DMS 273 (cell line): Measurements from ENCODE around the gene KAT2B.

Experiments
- DNase-seq: peaks from one replicate; lab custom pipeline; 2025; ENCODE audit not compliant: unreplicated experiment; lab: John Stamatoyannopoulos, UW

The KAT2B gene

DNA sequence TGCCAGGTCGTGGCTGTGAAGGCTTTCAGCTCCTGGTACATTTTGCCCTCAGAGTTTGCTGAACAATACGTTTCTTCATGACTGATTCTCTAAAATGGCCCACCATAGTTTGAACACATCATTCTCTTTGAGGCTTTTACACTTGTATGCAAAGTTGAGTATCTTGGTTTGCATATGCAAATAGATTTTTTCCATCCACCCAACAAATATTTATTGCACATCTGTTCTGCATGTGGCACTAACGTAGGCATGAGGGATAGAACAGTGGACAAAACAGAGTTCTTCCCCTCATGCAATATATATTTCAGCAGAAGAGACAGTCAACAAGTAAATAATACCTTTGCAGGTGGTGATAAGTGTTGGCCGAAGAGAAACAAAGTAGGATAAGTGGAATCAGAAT, 55.2 kb downstream of the KAT2B start:
- DNase-seq, result no peak

DNA sequence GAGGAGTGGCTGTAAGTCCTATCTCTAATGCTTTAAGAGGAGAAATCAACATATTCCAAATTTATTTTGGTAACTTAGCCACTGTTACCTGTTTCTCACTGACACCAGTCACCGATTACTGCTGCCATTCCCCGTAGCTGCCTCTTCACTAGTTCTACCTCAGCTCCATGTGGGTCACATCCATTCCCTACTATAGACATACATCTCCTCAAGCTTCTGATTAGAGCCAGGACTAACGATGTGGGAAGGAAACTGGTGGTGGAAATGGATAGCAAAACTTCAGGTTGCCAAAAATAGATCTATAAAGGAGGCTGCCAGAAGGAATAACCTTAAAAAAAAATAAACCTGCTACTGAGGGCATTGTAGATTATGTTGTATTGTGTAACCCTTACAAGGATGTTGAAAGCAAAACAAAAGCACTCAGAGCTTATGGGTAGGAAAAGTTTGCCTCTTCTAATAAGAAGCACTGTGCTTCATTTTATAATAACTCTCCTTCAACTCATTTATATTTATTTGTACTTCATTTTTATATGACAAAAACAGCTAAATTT, 56.0 kb downstream of the KAT2B start:
- no peak for DNase-seq

DNA sequence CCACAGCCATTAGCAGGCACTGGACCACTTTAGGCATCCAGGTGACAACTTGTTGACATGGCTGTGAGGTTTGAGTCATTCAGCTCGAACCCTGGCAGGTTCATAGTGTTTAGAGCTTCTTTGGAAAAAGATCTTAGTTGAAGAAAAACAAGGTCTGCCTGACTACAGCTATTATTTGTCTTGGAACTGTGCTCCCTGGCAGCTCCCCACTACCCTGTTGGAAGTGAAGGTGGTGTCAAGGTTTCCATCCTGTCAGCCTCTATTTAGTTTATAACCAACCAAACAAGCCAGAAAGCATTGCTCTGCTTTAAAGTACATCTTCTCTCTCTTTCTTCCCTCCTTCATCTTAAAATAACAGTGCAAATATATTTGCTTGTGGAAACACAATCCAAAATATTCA, 56.8 kb downstream of the KAT2B start:
- no peak for DNase-seq

DNA sequence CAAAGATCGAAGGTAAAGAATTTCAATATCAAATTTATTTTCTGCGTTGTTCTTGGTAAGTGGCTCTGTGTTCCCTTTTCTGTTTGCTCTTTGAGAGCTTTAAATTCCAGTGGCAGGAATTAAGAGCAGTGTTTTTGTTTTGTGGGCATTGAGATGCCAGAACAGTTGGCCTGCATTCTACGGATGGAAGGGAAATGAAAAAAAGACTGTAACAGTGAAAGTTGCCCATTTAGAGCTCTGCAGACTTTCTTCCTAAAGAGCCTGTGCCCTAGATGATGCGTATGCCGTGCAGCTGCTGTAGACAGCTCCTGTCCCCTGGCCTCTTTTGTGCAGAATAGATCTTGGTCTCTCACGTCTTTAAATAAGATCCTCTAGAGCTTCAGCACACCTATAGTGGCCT, 58.8 kb downstream of the KAT2B start:
- no peak for DNase-seq

DNA sequence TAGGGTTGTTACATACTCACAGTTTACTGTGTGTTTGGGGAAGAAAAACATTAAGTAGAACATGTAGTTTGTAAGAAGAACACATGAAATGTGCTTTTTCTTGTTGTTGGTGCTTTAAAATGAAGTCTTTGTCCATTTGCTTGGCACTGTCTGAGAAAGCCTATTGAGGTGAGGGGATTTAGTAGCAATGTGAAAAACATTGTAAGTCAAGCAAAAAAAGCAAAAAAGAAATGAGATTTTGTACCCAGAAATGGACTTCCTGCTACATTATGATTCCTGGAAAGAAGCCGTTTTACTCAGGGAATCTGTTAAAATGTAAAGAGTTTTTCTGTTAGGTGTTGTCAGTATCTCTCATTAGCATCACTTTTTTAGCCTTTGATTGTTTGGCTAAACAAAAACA, 59.9 kb downstream of the KAT2B start:
- no peak for DNase-seq

DNA sequence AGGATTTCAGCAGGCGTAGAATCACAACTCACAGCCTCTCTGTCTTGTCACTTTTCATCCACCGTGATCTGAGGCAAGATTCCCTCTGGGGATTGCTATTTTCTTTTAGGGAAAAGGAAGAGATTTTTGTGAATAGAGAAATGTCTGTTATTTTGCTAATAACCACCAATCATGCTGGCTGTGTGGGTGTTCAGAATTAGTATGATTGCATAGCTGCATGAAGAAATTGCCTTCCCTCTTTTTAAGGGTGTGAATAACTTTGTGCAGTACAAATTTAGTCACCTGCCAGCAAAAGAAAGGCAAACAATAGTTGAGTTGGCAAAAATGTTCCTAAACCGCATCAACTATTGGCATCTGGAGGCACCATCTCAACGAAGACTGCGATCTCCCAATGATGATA, 60.8 kb downstream of the KAT2B start:
- no peak for DNase-seq

DNA sequence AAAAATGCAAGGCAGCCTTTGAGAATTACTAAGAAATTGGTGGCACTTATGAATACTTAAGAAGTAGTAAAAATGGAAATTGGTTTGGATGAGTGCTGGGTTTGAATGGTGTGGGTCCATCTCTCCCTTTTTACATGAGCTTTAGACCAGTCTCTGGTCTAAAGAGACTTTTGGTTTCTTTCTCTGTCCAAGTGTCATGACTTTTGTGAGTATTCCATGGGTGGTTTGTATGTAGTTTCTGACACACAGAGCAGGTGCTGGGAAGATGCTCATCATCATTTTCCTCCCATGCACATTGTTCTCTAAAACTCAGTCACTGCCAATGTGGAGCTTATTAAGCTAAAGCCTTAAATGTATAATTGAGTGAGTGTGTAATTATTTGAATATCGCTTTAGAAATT, 63.5 kb downstream of the KAT2B start:
- DNase-seq, result no peak

DNA sequence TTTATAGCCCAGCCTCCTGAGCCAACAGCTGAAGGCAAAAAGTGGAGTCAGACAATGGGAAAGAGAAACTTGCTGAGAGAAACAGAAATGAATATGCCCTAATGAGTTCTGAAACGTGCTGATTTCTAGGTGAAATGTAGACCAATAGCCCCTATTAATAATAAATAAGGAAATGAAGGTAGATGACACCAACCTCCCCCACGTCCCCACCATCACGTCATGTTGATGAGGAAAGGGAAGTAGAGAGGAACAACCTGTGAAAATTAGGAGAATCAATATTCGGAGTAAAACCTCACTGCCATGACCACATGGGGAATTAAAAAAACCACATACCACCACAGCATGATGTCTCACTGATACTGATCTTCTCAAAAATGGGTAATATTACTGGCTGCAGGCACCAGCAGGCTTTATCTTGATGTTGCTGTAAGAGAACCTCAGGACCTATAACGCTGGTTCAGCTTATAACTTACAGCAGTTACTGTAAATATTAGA, 64.0 kb downstream of the KAT2B start:
- DNase-seq, result no peak

DNA sequence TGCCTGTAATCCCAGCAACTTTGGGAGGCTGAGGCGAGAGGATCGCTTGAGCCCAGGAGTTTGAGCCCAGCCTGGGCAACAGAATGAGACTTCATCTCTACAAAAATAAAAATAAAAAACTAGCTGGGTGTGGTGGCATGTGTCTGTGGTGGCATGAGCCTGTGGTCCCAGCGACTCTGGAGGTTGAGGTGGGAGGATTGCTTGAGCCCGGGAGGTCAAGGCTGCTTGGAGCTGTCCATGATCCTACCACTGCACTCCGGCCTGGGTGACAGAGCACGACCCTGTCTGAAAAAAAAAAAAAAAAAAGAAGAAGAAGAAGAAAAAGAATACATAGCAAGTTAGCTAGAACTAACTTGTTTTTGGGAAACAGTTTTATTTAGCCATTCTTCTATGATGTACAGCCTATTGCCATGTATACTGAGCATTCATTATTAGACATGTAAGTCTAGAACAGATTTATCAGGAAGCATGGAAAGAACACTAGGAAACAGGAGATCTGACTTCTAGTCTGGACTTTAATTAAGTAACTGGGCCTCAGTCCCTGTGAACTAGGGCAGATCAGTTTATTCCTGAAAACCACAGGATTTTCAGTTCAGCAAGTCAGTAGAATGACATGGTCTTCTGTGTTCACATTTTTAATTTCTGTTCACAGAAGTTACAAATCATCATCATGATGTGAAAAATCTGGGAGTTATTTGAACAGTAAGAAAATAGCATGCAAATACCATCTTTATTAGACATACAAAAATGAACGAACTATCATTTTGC, 65.5 kb downstream of the KAT2B start:
- no peak for DNase-seq

DNA sequence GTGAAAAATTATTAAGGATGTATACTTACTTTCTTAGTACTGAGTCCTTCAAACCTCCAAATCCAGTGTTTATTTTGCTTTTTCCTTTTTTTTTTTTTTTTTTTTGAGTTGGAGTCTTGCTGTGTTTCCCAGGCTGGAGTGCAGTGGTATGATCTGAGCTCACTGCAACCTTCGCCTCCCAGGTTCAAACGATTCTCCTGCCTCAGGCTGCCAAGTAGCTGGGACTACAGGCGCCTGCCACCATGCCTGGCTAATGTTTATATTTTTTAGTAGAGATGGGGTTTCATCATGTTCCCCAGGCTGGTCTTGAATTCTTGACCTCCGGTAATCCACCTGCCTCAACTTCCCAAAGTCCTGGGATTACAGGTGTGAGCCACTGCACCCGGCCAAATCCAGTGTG, 67.5 kb downstream of the KAT2B start:
- DNase-seq, result no peak

DNA sequence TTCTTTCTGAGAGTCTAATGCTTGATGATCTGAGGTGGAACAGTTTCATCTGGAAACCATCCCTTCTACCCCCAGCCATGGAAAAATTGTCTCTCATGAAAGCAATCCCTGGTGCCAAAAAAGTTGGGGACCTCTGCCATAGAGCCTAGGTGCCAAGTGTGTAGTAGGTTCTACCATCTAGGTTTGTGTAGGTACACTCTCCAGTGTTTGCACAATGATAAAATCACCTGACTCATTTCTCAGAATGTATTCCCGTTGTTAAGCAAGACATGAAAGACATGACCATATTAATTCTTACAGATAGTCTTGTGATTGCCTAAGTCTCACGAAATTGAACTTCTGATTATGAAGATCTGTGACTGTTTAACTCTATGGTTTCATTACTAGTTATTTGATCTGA, 68.6 kb downstream of the KAT2B start:
- DNase-seq, result no peak

DNA sequence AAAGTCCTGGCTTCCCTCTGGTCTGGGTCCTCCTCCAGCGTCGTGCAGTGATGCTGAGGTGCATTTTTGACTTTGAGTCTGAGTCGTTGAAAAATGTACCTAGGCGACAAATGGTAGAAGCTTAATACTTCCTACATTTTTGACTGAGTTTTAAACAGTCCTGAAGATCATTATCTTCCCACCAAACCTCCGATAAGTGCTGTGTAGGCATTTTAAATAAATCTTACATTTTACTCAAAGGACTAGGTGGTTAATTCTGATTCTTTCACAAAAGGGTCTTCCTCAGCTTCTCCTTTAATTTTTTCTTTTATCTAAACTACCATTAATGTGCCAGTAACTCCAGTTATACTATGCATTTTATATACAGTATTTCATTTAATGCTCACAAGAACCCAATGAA, 70.6 kb downstream of the KAT2B start:
- no peak for DNase-seq

DNA sequence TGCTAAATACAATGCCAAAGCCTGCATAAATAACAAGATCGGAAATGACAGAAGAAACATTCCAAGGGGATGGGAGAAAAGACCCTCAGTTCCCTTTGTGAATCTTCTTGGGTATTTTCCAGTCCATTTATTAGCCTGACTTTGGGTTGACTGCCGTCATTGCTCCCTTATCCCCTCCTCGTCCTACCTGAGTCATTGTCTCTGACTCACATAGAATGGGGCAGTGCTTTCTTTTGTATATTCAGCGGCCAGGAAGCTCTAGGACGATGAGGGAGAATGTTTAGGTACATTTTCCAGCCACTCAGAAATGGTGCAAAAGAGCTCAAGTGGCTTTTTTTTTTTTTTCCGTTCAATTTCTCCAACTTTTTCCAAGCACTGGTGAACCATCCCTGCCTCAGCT, 71.6 kb downstream of the KAT2B start:
- DNase-seq, result no peak

DNA sequence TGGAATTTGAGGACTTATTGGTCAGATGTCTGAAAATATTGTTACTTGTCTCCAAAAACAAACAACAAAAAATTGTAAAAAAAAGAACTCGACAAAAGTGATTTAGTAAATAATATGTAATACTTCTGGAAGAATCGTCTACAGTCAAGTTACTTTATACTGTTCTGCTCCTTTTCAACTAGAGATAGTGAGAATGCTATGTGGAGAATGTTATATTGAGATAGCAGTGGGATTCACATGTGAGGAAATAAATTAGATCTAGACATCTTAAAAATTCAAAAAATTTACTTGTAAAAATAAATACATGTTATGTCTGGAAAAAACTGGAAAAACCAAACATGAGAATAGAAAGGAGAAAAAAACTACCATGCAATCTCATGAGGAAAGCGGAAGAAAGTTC, 80.8 kb downstream of the KAT2B start:
- no peak for DNase-seq

DNA sequence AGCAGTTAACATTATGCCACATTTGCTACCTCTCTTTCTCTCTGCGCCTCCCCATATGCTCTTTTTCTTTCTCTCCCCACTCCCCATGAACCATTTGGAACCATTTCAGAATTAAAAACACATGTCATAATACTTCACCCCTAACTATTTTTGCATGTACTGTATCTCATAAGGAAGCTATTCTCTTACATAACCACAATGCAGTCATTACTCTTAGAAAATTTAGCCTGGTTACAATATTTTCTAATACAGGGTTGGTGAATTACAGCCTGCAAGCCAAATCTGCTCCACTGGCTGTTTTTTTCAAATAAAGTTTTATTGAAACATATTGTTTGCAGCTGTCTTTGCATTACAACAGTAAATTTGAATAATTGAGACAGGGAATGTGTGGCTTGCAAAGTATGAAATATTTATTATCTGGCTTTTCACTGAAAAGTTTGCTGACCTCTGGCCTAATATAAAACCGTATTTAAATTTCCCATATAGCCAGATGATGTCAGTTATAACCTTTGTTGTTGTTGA, 82.9 kb downstream of the KAT2B start:
- no peak for DNase-seq

DNA sequence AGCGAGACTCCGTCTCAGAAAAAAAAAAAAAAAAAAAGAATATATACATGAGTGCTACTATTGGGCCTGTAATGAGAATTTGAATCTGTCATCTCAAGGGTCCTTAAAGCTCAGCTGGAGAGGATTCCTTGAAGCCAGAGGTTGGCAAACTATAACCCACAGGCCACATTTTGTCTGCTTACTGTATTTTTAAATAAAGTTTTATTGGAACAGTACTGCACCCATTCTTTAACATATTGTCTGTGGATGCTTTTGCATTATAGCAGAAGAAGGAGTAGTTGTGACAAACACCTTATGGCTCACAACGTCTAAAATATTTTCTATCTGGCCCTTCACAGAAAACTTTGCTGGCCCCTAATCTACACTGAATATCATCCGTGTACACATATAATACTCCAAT, 85.0 kb downstream of the KAT2B start:
- no peak for DNase-seq

DNA sequence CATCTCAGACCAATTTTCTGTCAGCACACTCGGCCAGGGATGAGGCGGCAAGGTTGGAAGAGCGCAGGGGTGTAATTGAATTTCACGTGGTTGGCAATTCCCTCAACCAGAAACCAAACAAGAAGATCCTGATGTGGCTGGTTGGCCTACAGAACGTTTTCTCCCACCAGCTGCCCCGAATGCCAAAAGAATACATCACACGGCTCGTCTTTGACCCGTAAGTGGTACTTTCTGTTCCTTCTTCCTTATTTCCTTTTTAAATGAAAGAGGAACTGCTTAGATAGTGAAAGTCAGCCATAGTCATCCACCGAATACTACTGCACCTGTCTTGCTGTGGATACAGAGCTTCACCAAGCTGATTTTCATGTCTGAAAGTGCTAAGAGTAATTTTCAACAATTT, 85.7 kb downstream of the KAT2B start:
- no peak for DNase-seq

DNA sequence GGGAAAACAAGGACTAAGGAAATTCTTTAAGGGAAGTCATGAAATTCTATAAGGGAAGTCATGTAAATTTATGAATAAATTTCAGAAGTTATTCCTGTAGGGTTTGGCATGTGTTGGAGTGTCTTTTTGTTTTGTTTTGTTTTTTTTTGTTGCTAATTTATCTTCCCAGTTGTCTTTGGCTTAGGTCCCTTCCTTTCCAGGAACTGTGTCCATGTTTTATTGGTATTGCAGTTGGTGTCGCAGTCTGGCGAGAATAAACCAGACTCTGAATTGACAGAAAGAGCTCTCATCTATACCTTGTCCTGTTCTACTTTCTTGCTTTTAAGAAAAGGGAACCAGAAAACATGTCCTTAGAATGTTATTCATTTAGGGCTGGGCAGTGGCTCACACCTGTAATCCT, 88.1 kb downstream of the KAT2B start:
- DNase-seq, result no peak

DNA sequence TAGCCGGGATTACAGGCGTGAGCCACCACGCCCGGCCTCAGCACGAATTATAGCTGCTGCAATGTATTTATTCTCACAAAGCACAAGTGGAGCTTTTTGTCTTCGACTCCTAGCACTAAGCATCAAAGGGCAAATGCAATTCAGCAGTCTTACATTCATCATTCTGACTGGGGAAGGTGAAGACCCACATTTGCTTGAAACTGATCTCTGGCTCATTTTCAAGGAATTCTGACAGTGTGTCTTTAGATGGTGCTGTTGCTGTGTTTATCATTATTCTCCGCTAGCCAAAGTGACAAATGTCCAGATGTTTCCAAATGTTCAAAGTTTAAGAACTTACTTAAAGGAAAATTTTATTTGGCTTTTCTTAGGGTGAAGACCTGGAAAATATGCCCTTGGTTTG, 89.9 kb downstream of the KAT2B start:
- peak; percentile 13 for DNase-seq

DNA sequence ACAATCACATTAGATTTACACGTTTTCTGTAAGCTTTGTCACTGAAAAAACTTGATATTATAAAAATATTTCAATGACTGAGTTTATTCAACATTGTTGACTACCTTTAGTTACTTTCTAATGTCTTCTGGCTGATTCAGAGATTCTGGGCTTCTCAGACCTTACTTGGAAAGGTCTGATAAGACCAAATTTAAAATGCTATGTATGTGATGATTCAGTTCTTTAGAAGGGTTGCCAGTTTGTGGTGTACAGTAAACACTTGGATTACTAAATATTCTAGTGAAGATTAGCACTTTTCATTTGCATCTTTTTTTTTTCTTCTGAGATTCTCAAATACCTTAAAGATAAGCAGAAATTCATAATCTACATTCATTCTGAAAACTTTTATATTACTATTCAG, 96.0 kb downstream of the KAT2B start:
- DNase-seq, result no peak

DNA sequence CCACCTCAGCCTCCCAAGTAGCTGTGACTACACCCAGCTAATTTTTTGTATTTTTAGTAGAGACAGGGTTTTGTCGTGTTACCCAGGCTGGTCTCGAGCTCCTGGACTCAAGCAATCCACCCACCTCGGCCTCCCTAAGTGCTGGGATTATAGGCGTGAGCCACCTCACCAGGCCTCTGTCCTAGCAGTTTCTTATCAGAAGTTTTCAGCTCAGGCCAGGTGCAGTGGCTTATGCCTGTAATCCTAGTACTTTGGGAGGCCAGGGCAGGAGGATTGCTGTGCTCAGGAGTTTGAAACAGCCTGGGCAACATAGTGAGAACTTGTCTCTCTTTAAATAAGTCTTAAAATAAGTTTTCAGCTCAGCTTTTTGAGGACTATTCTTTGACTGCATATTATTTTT, 97.4 kb downstream of the KAT2B start:
- no peak for DNase-seq

DNA sequence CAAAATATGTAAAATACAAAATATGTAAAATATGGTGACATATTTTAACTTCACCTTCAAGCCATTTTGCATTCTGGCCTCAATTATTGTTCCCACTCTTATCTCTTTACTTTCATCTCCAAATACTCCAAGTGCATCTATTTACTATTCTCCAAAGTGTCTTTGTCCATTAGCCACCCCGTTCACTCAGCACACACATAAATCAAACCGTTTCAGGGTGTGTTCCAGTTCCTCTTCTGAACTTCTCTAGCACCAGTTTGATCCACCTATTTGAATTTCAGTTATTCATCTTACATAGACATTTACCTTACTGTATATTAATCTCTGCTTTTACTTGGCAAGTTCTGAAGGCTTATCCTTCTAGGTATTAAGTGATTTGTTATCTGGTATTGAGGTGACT, 100.6 kb downstream of the KAT2B start:
- no peak for DNase-seq

DNA sequence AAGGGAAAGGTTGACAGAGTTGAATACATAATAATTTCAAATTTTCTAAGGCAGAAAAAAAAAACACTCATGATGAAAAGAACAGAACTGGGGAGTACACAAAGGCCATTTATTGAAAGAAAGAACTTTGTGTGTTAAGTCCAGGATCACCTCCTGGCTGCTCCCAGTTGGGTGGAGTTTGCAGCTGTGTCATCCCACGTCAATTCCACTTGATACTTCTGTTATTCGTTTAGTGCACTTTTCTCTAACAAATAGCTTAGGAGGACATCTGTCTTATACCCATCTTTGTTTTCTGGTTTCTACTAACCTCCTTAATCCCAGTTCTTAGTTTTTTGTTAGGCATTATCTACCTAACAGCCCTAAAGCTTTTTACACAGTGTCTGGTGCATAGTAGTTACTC, 101.1 kb downstream of the KAT2B start:
- DNase-seq, result no peak
